Kidney (tissue), 14 donors: ENCODE results near the gene MRPL34. TPM values are rescaled to one million over a fixed set of nuclear protein-coding genes. Genes with fewer than 3 reads are reported as not detected.

Experiments used
- DNase-seq, 5 donors: peaks; one replicate each; pipeline ENCODE4 v3.0.0-alpha.2; 2013 to 2020
- FAIRE-seq: peaks from 2 replicates; lab custom pipeline; 2012; peaks lifted over from hg19 to GRCh38; lab: Jason Lieb, UNC
- H3K27ac ChIP-seq, 2 donors: one replicate each; pipeline ENCODE4 v1.7.0; 2013; ENCODE audit warnings: low read depth in 2 of 2, low read length in 2 of 2, inconsistent platforms in 1 of 2
- H3K27me3 ChIP-seq: one replicate; pipeline ENCODE4 v1.7.1; 2013; ENCODE audit warnings: low read length, inconsistent platforms; ENCODE audit not compliant: control insufficient read depth, insufficient read depth
- H3K36me3 ChIP-seq, 3 donors: one replicate each; pipeline versions ENCODE4 v1.7.0 to v1.7.1; 2013; ENCODE audit warnings: low read length in 3 of 3, control low read depth in 1 of 3, inconsistent platforms in 1 of 3; ENCODE audit not compliant: insufficient read depth in 3 of 3, control insufficient read depth in 2 of 3
- H3K4me1 ChIP-seq, 3 donors: one replicate each; pipeline versions ENCODE4 v1.7.0 to v1.7.1; 2013; ENCODE audit warnings: low read length in 3 of 3, inconsistent platforms in 1 of 3, low read depth in 1 of 3; ENCODE audit not compliant: control insufficient read depth in 2 of 3, insufficient read depth in 2 of 3
- H3K4me3 ChIP-seq, 3 donors: one replicate each; pipeline versions ENCODE4 v1.7.0 to v1.8.1; 2013; ENCODE audit warnings: low read length in 3 of 3, control low read depth in 1 of 3, inconsistent platforms in 1 of 3
- H3K9ac ChIP-seq, 3 donors: one replicate each; pipeline versions ENCODE4 v1.7.0 to v1.7.1; 2013; ENCODE audit warnings: low read length in 3 of 3, control low read depth in 1 of 3, inconsistent platforms in 1 of 3
- H3K9me3 ChIP-seq, 3 donors: one replicate each; pipeline versions ENCODE4 v1.7.0 to v1.7.1; 2013; ENCODE audit warnings: low read length in 3 of 3, control low read depth in 1 of 3, inconsistent platforms in 1 of 3; ENCODE audit not compliant: control insufficient read depth in 2 of 3, insufficient read depth in 1 of 3
- CTCF ChIP-seq: IDR thresholded peaks from 3 replicates; pipeline ENCODE4 v1.5.1; 2012; ENCODE audit warnings: mild to moderate bottlenecking, moderate library complexity, borderline replicate concordance; ENCODE audit not compliant: insufficient read depth; ENCODE audit errors: extremely low read depth
- intact Hi-C: fragments of 100-400 bp; cut with DNase I; formaldehyde crosslinking; loops from one replicate; pipeline ENCODE4 v1.11.1; 2022
- polyA plus RNA-seq: library from polyadenylated mRNA; stranded (reverse); fragments of 350-450 nt; fragmentation: Illumina TruSeq; extraction: RNeasy Lipid Tissue Mini Kit (QIAGEN cat#74804); gene quantifications from one replicate; pipeline ENCODE4 v1.2.3, GENCODE V29; 2014; ENCODE audit warnings: low read depth, low replicate concordance; ENCODE audit not compliant: insufficient read depth
- total RNA-seq: library from RNA; stranded (reverse); fragmentation: NEBNext Ultra II Directional; extraction: Animal tissue kit (Norgen Biotek cat#: 25700); gene quantifications from one replicate; pipeline ENCODE4 v1.2.1, GENCODE V29; 2021
- donor health status: control.
- donor health status: control.
- donor health status: control.
- donor health status: control.
- donor health status: control.
- donor health status: DM: yes; HTN: yes; CAD: no.
- donor health status: Normal renal cell carcinoma (clear cell type).

MRPL34 gene
- total and polyA plus RNA-seq, 2 donors from 2014 or later = 59.3 to 369 TPM

- Histone ChIP-seq H3K4me3 (peak overlapping the region in 1 of 3 donors; percentile 93), H3K9ac (no peak overlapping the region), H3K27ac (peak overlapping the region; percentile 93 to 97), H3K9me3 (no peaks in the 10 kb centered on the region), H3K36me3 (no peaks in the 10 kb centered on the region), H3K4me1 (peaks cover 0 to 19% (median 10%) of the 10 kb centered on the region in 3 donors), H3K27me3 (no peaks in the 10 kb centered on the region)
- FAIRE-seq = no peak
- peak in 2 of 5 donors; percentile 21 to 65 for DNase-seq
- intact Hi-C loops = no loop called here
- no peak for TF ChIP-seq CTCF
Measured at GRCh38 chr19:17304386-17305215, 1.1 kb upstream of the MRPL34 start.

DNA sequence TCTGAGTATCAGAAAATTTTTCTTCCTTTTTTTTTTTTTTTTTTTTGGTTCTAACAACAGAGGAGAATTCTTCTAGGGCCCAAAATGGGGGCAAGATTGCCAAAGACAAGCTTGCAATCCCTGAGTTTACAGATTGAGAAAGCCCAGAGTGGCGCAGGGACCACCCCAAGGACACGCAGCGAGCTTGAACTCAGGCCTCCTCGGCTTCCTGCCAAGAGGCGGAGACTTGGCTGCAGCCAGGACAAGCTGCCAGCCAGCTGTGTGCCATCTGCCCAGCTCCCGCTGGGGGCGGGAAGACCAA, 506 bp upstream of the MRPL34 start:
- peak overlapping the region; percentile 93 to 97 for H3K27ac ChIP-seq
- DNase-seq (no peak), FAIRE-seq (no peak)
- peak overlapping the region in 2 of 3 donors; percentile 82 to 93 for H3K4me3 ChIP-seq
- H3K27me3 ChIP-seq = no peaks in the 10 kb centered on the region
- no peak for TF ChIP-seq CTCF
- H3K9ac ChIP-seq = no peak overlapping the region
- no peaks in the 10 kb centered on the region for H3K36me3 ChIP-seq
- no peaks in the 10 kb centered on the region for H3K9me3 ChIP-seq
- peaks cover 0 to 22% (median 12%) of the 10 kb centered on the region in 3 donors for H3K4me1 ChIP-seq
- intact Hi-C loops = no loop called here

DNA sequence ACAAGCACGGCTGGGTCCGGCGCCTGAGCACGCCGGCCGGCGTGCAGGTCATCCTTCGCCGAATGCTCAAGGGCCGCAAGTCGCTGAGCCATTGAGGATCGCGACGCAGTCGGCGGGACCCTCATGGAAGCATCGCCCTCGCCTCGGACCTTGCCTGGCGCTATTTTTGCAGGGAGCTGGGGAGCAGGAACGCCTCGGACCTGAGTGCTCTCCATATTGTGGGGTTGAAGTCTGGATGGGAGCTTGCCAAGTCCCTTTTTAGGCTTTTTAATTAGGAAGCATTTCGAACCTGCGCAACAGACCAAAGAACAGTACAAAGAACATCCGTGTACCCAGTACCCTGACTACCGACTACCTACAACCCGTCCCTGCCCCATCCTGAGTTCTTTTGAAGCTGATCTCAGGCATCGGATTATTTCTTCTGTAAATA, 628 bp downstream of the MRPL34 start:
- DNase-seq (peak in 1 of 5 donors; percentile 58), FAIRE-seq (no peak)
- H3K27ac ChIP-seq = peak overlapping the region; percentile 93 to 97
- H3K9ac ChIP-seq = peak overlapping the region in 2 of 3 donors; percentile 88
- peaks cover 0 to 29% (median 15%) of the 10 kb centered on the region in 3 donors for H3K4me1 ChIP-seq
- H3K27me3 ChIP-seq = no peaks in the 10 kb centered on the region
- TF ChIP-seq CTCF = no peak
- H3K9me3 ChIP-seq = no peaks in the 10 kb centered on the region
- H3K36me3 ChIP-seq = no peaks in the 10 kb centered on the region
- intact Hi-C loops = no loop called here
- H3K4me3 ChIP-seq = peak overlapping the region; percentile 82 to 93 (median 92)
